Activated effector memory CD4-positive, alpha-beta T cell treated with Interleukin-2 at 50 U/mL for 16 hours (primary cell): ENCODE data around the gene CAMTA1.
"Not testable (repeated sequence)": the region's sequence is repeated elsewhere in the genome, so short reads cannot be mapped to it uniquely, and the experiment has no call there.

ENCODE experiments used
- DNase-seq: peaks from one replicate; pipeline ENCODE4 v3.0.0-alpha.2; 2020

The CAMTA1 gene

DNA sequence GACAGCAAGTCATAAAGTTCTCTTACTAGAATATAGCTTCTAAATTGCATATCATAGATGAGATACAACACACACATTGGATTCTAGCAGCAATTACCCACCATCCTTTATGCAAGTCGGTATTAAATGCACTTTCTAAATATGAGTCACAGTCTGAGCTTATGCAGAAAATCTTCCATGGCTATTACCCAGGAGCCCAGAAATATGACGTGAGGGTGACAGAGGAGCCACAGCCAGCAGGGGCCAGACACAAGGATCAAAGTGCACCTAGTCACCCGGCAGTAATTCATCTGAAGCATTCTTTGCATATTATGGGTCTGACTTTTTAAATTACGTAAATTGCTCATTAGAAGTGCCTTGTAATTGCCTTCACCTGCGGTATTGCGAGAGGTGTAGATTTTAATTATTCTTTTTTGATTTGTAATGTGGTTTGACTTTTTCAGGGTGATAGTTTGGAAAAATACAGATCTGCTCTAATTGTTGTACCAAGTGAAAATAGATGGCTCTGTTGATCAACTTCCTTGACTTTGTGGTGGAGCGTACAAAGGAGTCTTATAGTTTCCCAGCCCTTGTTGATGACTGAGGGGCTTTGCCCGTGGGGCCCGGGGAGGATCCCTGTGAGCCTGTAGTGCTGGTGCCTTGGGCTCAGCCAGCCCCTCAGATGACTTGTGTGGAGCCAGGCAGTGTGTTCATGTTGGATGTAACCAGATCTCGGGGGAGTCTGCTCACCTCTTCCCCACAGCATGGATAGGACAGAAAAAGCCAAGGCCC, 515.8 kb downstream of the CAMTA1 start:
- no peak for DNase-seq

- DNase-seq: no peak
Measured at GRCh38 chr1:7301664-7301981, 516.4 kb downstream of the CAMTA1 start.

GRCh38 chr1:7302126-7302525, 516.9 kb downstream of the CAMTA1 start:
- DNase-seq: no peak

- DNase-seq: no peak
Measured at GRCh38 chr1:7302873-7303272, 517.6 kb downstream of the CAMTA1 start.

DNA sequence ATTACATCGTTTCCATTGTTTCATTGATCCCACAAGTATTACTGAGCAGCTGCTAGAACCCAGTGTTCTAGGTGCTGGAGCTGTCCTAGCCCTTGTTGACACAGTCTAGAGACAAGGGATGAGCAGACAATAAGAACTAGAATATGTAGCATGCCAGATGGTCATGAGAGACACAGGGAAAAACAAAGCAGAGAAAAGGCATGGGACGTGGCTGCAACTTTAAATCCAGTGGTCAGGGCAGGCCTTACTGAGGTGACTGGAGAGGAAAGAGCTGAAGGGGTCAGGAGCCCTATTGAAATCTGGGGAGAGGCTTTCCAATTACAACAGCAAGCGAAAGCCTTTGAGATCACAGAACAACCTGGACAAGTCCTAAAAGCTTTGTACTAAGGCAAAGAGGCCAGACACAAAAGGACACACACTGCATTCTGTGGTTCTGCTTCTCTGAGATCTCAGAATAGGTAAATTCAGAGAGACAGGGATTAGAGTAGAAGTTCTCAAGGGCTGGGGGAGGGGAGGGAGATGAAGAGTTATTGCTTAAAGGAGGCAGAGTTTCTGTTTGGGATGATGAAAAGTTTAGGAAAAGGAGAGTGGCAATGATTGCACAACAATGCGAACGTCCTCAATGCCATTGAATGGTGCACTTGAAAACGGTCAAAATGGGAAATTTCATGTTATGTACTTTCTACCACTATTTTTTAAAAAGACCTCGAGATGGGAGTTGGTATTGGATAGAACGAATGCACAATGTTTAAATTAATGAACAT, 518.5 kb downstream of the CAMTA1 start:
- DNase-seq: no peak

DNA sequence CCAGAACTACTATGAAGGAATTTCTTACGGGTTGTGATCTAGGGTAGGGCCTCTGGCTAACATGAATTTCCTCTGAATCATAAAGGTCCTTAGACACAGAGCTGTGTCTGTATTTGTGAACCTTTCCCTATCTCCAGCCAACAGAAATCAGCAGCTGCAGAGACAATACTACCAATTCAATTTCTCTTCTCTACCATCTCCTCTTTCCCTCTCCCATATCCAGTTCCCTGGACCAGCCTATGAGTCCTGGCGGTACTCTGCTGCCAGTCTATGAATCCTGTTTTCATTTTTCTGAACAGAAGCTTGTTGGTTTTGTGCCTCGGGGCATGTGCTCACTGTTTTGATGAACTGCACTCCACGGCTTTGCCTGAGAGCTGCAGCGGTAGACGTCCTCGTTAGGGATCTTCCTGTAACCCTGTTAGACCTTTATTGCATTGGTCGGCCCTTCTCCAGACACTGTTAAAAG, 527.9 kb downstream of the CAMTA1 start:
- no peak for DNase-seq

DNA sequence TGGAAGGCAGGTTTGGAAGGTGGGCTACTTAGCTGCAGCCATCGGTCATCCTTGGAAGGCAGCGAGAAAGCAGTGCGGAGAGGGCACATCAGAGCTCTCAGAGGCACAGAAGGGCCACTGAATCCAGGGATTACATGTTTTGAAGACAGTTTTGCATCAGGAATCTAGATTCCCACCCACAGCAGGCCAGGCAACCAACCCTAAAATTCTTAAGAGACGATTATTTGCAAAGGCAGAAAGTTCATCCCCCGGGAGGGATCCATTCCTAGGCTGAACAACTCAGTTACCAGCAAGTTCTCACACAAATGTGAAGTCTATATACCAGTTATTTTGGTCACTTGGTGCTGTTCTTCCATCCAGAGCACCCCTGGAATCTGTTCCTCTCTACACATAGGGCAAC, 528.6 kb downstream of the CAMTA1 start:
- no peak for DNase-seq

DNA sequence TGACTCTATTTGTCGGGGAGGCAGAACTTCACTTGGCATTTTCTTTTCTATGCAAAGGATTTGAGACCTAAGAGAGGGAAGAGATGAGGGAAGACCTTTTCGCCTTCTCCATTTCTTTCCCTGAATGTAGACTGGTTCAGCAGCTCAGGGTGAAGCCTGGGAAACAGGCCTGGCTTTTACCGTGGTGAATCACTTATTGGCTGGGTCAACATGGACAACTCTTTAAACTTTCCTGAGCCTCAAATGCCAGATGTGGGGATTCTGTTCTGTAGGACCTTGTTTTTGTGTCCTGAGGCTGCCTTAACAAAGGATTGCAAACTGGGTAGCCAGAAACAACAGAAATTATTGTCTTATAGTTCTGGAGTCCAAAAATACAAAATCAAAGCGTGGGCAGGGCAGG, 530.1 kb downstream of the CAMTA1 start:
- DNase-seq: no peak

DNA sequence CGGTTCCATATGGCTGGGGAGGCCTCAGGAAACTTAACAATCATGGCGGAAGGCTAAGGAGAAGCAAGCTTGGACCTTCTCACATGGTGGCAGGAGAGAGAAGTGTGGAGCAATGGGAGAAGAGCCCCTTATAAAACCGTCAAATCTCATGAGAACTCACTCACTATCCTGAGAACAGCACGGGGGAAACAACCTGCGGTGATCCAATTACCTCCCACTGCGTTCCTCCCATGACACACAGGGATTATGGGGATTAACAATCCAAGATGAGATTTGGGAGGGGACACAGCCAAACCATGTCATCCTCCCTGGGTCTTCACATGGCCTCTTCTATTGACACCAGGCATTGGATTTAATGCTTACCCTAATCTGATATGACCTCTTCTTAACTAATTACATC, 530.7 kb downstream of the CAMTA1 start:
- no peak for DNase-seq

GRCh38 chr1:7317888-7318287, 532.6 kb downstream of the CAMTA1 start:
- DNase-seq: no peak

DNA sequence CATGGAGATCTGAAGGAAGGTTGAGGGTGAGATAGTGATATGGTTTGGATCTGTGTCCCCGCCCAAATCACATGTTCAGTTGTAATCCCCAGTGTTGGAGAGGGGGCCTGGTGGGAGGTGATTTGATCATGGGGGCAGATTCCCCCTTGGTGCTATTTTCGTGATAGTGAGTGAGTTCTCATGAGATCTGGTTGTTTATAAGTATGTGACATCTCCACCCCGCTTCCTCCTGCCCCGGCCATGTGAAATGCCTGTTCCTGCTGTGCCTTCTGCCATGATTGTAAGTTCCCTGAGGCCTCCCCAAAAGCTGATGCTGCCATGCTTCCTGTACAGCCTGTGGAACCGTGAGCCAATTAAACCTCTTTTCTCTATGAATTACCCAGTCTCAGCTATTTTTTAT, 533.9 kb downstream of the CAMTA1 start:
- no peak for DNase-seq

DNA sequence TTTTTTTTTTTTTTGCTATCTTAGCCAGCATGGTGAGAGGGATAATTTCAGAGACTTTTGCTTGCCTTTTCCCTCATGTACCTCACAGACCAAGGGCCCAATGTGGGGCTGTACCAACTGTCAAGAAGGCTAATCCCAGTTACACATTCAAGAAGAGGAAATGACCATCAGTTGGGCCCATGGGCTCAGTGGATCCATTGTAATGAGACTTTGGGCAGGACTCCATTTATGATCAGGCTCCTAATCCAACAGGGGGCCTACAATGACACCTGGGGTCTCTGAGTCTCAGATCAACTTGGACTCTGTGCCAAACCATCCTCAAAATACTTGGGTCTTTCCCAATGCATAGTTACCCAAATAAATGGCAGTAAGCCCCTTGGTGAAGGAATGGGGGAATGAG, 535.4 kb downstream of the CAMTA1 start:
- DNase-seq: no peak

GRCh38 chr1:7322283-7322785, 537.1 kb downstream of the CAMTA1 start:
- DNase-seq: no peak

GRCh38 chr1:7322912-7323311, 537.7 kb downstream of the CAMTA1 start:
- DNase-seq: no peak

- DNase-seq: no peak
Measured at GRCh38 chr1:7325254-7325653, 540.0 kb downstream of the CAMTA1 start.

DNA sequence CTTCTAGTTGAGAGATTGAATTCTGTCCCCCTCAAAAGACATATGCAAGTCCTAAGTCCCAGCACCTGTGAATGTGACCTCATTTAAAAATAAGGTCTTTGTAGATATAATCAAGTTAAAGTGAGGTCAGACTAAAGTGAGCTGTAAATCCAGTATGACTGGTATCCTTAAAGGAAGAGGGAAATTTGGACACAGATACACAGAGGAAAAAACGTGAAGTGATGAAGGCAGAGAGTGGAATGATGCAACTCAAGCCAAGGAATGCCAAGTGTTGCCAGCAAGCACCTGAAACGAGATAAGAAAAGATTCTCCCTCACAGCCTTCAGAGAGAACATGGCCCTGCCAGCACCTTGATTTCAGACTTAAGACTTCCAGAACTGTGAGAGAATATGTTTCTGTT, 541.1 kb downstream of the CAMTA1 start:
- no peak for DNase-seq

- DNase-seq: no peak
Measured at GRCh38 chr1:7327849-7328248, 542.6 kb downstream of the CAMTA1 start.

- DNase-seq: no peak
Measured at GRCh38 chr1:7329868-7330615, 544.8 kb downstream of the CAMTA1 start.

DNA sequence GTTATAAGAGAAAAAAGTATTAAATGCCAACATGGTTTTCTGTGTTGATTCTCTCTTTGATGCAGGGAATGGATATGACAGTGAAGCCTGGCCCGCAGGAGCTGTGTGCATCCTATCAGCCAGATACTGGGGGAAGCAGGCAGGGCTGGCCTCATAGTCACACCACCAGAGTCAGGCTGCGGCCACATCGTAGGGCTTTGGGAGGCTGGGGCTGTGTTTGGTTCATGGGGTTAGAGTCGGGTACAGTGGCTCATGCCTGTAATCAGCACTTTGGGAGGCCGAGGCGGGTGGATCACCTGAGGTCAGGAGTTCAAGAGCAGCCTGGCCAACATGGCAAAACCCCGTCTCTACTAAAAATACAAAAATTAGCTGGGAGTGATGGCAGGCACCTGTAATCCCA, 545.5 kb downstream of the CAMTA1 start:
- DNase-seq: not testable (repeated sequence)

- no peak for DNase-seq
Measured at GRCh38 chr1:7331926-7332535, 546.8 kb downstream of the CAMTA1 start.

DNA sequence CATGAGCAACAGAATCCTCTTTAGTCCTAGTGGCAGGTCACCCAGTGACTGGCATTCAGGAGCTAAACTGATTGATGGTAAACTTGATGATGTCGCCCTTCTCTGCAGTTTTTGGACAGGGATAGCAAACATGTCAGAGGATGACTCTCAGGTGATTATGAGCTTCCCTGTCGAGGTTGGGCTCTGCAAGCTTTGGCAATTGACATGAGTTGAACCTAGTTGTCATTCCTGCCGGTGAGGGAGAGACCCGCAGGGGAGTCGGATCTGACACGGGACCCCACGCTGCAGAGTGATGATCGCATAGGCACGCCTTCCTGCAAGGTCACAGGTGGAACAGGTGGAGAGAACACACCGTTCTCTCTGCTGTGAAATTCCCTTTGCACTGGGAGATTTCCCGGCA, 547.8 kb downstream of the CAMTA1 start:
- no peak for DNase-seq

GRCh38 chr1:7333620-7334019, 548.4 kb downstream of the CAMTA1 start:
- DNase-seq: no peak

GRCh38 chr1:7334475-7335035, 549.3 kb downstream of the CAMTA1 start:
- no peak for DNase-seq
